HEK293 (cell line): ENCODE data around the gene MORF4L1.

Experiments
- CTCF ChIP-seq: fragments of 450-650 bp; formaldehyde crosslinking; IDR thresholded peaks from 2 replicates; pipeline ENCODE4 v1.5.1; 2016; ENCODE audit warnings: missing biosample characterization, missing genetic modification characterization
- KLF16 ChIP-seq: fragments of 450-650 bp; formaldehyde crosslinking; IDR thresholded peaks from 2 replicates; pipeline ENCODE4 v1.5.1; 2017; ENCODE audit warnings: missing biosample characterization, missing genetic modification characterization
- PRDM10 ChIP-seq: fragments of 450-650 bp; formaldehyde crosslinking; IDR thresholded peaks from 2 replicates; pipeline ENCODE4 v1.5.1; 2016; ENCODE audit warnings: missing biosample characterization, missing genetic modification characterization
- PRDM2 ChIP-seq: fragments of 450-650 bp; formaldehyde crosslinking; IDR thresholded peaks from 2 replicates; pipeline ENCODE4 v1.5.1; 2016; ENCODE audit warnings: missing biosample characterization, missing genetic modification characterization, borderline replicate concordance
- ZNF138 ChIP-seq: fragments of 450-650 bp; formaldehyde crosslinking; IDR thresholded peaks from 2 replicates; pipeline ENCODE4 v1.5.1; 2016; ENCODE audit warnings: missing biosample characterization, missing genetic modification characterization, borderline replicate concordance
- ZNF274 ChIP-seq, 2 experiments: fragments of 200-500 bp in 1 of 2; fragments of 450-650 bp in 1 of 2; sonication (Bioruptor generic) in 1 of 2; formaldehyde crosslinking in 1 of 2; IDR thresholded peaks; 2 replicates each; pipeline versions ENCODE4 v1.5.1 to v1.6.1; 2014 to 2016; ENCODE audit warnings: borderline replicate concordance in 1 of 2, inconsistent platforms in 1 of 2, low read length in 1 of 2, missing biosample characterization in 1 of 2, missing genetic modification characterization in 1 of 2
- ZNF311 ChIP-seq: fragments of 450-650 bp; formaldehyde crosslinking; IDR thresholded peaks from 2 replicates; pipeline ENCODE4 v1.5.1; 2017; ENCODE audit warnings: missing biosample characterization, missing genetic modification characterization, borderline replicate concordance
- ZNF335 ChIP-seq: fragments of 450-650 bp; formaldehyde crosslinking; conservative IDR thresholded peaks from 2 replicates; pipeline ENCODE4 v1.5.1; 2016; ENCODE audit warnings: missing biosample characterization, missing genetic modification characterization
- ZNF510 ChIP-seq: fragments of 450-650 bp; formaldehyde crosslinking; IDR thresholded peaks from 2 replicates; pipeline ENCODE4 v1.5.1; 2018; ENCODE audit warnings: mild to moderate bottlenecking, missing genetic modification characterization, missing biosample characterization; ENCODE audit not compliant: insufficient replicate concordance
- ZNF530 ChIP-seq: fragments of 450-650 bp; formaldehyde crosslinking; IDR thresholded peaks from 2 replicates; pipeline ENCODE4 v1.5.1; 2016; ENCODE audit warnings: low read depth, missing biosample characterization, missing genetic modification characterization
- ZNF544 ChIP-seq: fragments of 450-650 bp; formaldehyde crosslinking; IDR thresholded peaks from 2 replicates; pipeline ENCODE4 v1.5.0; 2017; ENCODE audit warnings: missing biosample characterization, missing genetic modification characterization
- ZNF629 ChIP-seq: fragments of 450-650 bp; formaldehyde crosslinking; IDR thresholded peaks from 2 replicates; pipeline ENCODE4 v1.5.1; 2017; ENCODE audit warnings: missing biosample characterization, missing genetic modification characterization
- ZSCAN4 ChIP-seq: fragments of 450-650 bp; formaldehyde crosslinking; IDR thresholded peaks from 2 replicates; pipeline ENCODE4 v1.5.1; 2017; ENCODE audit warnings: missing biosample characterization, missing genetic modification characterization

GRCh38 chr15:78921940-78922339 lies 49.2 kb downstream of the MORF4L1 start:
- TF ChIP-seq ZNF138 (tag by site-specific recombination): no peak
- TF ChIP-seq ZNF530: no peak
- no peak for TF ChIP-seq ZNF335 (tag by site-specific recombination)
- no peak for TF ChIP-seq KLF16 (tag by site-specific recombination)
- TF ChIP-seq ZNF544 (tag by site-specific recombination): no peak
- no peak for TF ChIP-seq ZNF629 (tag by site-specific recombination)
- TF ChIP-seq CTCF (tag by site-specific recombination): no peak
- no peak for TF ChIP-seq ZNF510 (tag by site-specific recombination)
- no peak for TF ChIP-seq PRDM10 (tag by site-specific recombination)
- no peak for TF ChIP-seq ZSCAN4 (tag by site-specific recombination)
- TF ChIP-seq ZNF311: no peak
- no peak for TF ChIP-seq ZNF274 (IDR thresholded peaks at IDR 0.05; ENCODE audit: low read length)
- TF ChIP-seq ZNF274 (tag by site-specific recombination; IDR thresholded peaks at IDR 0.05; ENCODE audit: borderline replicate concordance): no peak
- no peak for TF ChIP-seq PRDM2 (tag by site-specific recombination)
